Mammary epithelial cell (primary cell): ENCODE results near the gene RRP7A.

Experiments
- EZH2 ChIP-seq: IDR thresholded peaks from 2 replicates; pipeline ENCODE4 v1.6.1; 2012; ENCODE audit warnings: low read length, inconsistent platforms, borderline replicate concordance
- TF ChIP-seq, protein P1 (sequence below), 2 donors: IDR thresholded peaks in 1 of 2; conservative IDR thresholded peaks in 1 of 2; 2 replicates each; pipeline ENCODE4 v1.5.1; 2011 to 2012; ENCODE audit warnings: inconsistent platforms in 2 of 2, low read length in 2 of 2, mild to moderate bottlenecking in 2 of 2, control low read depth in 1 of 2, low read depth in 1 of 2; ENCODE audit not compliant: insufficient read depth in 1 of 2; ENCODE audit errors: extremely low read depth in 1 of 2

DNA sequence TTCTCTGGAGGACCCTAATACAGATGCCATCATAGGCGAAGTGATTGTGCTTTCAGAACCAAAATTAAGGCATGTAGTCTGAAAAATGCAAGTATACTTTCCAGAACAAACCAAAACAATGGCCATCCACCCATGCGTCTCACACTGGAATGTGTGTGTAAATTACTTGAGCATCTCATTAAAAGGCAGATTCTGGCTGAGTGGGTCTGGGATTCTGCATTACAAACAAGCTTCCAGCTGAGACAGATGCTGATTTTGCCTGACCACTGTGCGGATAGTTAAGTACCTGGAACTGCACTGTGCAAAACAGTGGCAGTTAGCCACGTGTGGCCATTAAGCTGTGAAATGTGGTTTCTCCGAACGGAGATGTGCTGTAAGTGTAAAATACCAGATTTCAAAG is 26.2 kb downstream of the RRP7A start:
- TF ChIP-seq, protein P1, sequence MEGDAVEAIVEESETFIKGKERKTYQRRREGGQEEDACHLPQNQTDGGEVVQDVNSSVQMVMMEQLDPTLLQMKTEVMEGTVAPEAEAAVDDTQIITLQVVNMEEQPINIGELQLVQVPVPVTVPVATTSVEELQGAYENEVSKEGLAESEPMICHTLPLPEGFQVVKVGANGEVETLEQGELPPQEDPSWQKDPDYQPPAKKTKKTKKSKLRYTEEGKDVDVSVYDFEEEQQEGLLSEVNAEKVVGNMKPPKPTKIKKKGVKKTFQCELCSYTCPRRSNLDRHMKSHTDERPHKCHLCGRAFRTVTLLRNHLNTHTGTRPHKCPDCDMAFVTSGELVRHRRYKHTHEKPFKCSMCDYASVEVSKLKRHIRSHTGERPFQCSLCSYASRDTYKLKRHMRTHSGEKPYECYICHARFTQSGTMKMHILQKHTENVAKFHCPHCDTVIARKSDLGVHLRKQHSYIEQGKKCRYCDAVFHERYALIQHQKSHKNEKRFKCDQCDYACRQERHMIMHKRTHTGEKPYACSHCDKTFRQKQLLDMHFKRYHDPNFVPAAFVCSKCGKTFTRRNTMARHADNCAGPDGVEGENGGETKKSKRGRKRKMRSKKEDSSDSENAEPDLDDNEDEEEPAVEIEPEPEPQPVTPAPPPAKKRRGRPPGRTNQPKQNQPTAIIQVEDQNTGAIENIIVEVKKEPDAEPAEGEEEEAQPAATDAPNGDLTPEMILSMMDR (conservative IDR thresholded peaks at IDR 0.05 in 1 of 2, IDR thresholded peaks at IDR 0.05 in 1 of 2; ENCODE audit: extremely low read depth in 1 of 2, insufficient read depth in 1 of 2, low read depth in 1 of 2, low read length in 2 of 2): no peak
- TF ChIP-seq EZH2: no peak
